Measurements from ENCODE around the gene PLAC8. TPM values are rescaled to one million over a fixed set of nuclear protein-coding genes. Genes with fewer than 3 reads are reported as not detected.
"Not testable (repeated sequence)": the region's sequence is repeated elsewhere in the genome, so short reads cannot be mapped to it uniquely, and the experiment has no call there.

PLAC8 gene
- total RNA-seq, 1 experiment from 2014 or later, result not detected

GRCh38 chr4:83118869-83119268 lies 4.3 kb upstream of the PLAC8 start:
- no peak for DNase-seq
- Histone ChIP-seq H3K4me3 (no peak overlapping the region), H3K27me3 (no peaks in the 10 kb centered on the region), H3K36me3 (no peaks in the 10 kb centered on the region), H3K9me3 (no peaks in the 10 kb centered on the region)

GRCh38 chr4:83115656-83116285 lies 1.2 kb upstream of the PLAC8 start:
- no peak for DNase-seq
- no peaks in the 10 kb centered on the region for H3K9me3 ChIP-seq
- no peaks in the 10 kb centered on the region for H3K36me3 ChIP-seq
- H3K4me3 ChIP-seq, result no peak overlapping the region
- no peaks in the 10 kb centered on the region for H3K27me3 ChIP-seq

- H3K4me3 ChIP-seq, result no peak overlapping the region
- H3K27me3 ChIP-seq, result no peaks in the 10 kb centered on the region
- H3K9me3 ChIP-seq, result no peaks in the 10 kb centered on the region
- DNase-seq, result no peak
- no peaks in the 10 kb centered on the region for H3K36me3 ChIP-seq
Observed at GRCh38 chr4:83115000-83115399, 471 bp upstream of the PLAC8 start.

- no peaks in the 10 kb centered on the region for H3K9me3 ChIP-seq
- DNase-seq, result no peak
- H3K36me3 ChIP-seq, result no peaks in the 10 kb centered on the region
- H3K4me3 ChIP-seq, result no peak overlapping the region
- no peaks in the 10 kb centered on the region for H3K27me3 ChIP-seq
Observed at GRCh38 chr4:83113429-83113786, 1.1 kb downstream of the PLAC8 start.

- Histone ChIP-seq H3K27me3 (no peaks in the 10 kb centered on the region), H3K4me3 (no peak overlapping the region), H3K9me3 (no peaks in the 10 kb centered on the region), H3K36me3 (no peaks in the 10 kb centered on the region)
- no peak for DNase-seq
Observed at GRCh38 chr4:83112678-83113428, 1.7 kb downstream of the PLAC8 start.

GRCh38 chr4:83112231-83112630 lies 2.3 kb downstream of the PLAC8 start:
- Histone ChIP-seq H3K4me3 (no peak overlapping the region), H3K9me3 (no peaks in the 10 kb centered on the region), H3K36me3 (no peaks in the 10 kb centered on the region), H3K27me3 (no peaks in the 10 kb centered on the region)
- DNase-seq, result no peak

- H3K36me3 ChIP-seq, H3K4me3 ChIP-seq, H3K9me3 ChIP-seq, DNase-seq, H3K27me3 ChIP-seq: not testable (repeated sequence)
Observed at GRCh38 chr4:83111751-83112141, 2.8 kb downstream of the PLAC8 start.

- H3K4me3 ChIP-seq, result no peak overlapping the region
- DNase-seq, result no peak
- H3K36me3 ChIP-seq, result no peaks in the 10 kb centered on the region
- no peaks in the 10 kb centered on the region for H3K9me3 ChIP-seq
- no peaks in the 10 kb centered on the region for H3K27me3 ChIP-seq
Observed at GRCh38 chr4:83110970-83111750, 3.4 kb downstream of the PLAC8 start.

- DNase-seq, result peak; percentile 83
- no peaks in the 10 kb centered on the region for H3K27me3 ChIP-seq
- H3K36me3 ChIP-seq, result no peaks in the 10 kb centered on the region
- H3K4me3 ChIP-seq, result peak overlapping the region; percentile 51
- H3K9me3 ChIP-seq, result no peaks in the 10 kb centered on the region
Observed at GRCh38 chr4:83110223-83110945, 4.1 kb downstream of the PLAC8 start.

- peak; percentile 45 for DNase-seq
- Histone ChIP-seq H3K36me3 (no peaks in the 10 kb centered on the region), H3K9me3 (no peaks in the 10 kb centered on the region)
Observed at GRCh38 chr4:83109480-83110222, 4.9 kb downstream of the PLAC8 start.

GRCh38 chr4:83108101-83108861 lies 6.2 kb downstream of the PLAC8 start:
- H3K27me3 ChIP-seq, result no peaks in the 10 kb centered on the region
- no peak overlapping the region for H3K4me3 ChIP-seq
- no peaks in the 10 kb centered on the region for H3K36me3 ChIP-seq
- no peaks in the 10 kb centered on the region for H3K9me3 ChIP-seq
- no peak for DNase-seq

More at GRCh38 chr4:83109480-83110222, 4.9 kb downstream of the PLAC8 start:
- Histone ChIP-seq H3K27me3 (no peaks in the 10 kb centered on the region), H3K4me3 (peak overlapping the region; percentile 51)

- DNase-seq, result no peak
- H3K4me3 ChIP-seq, result no peak overlapping the region
- no peaks in the 10 kb centered on the region for H3K36me3 ChIP-seq
- H3K27me3 ChIP-seq, result no peaks in the 10 kb centered on the region
- H3K9me3 ChIP-seq, result no peaks in the 10 kb centered on the region
Observed at GRCh38 chr4:83107631-83108030, 6.9 kb downstream of the PLAC8 start.

- Histone ChIP-seq H3K9me3 (no peaks in the 10 kb centered on the region), H3K36me3 (no peaks in the 10 kb centered on the region), H3K27me3 (no peaks in the 10 kb centered on the region), H3K4me3 (no peak overlapping the region)
- DNase-seq, result no peak
Observed at GRCh38 chr4:83104991-83105390, 9.5 kb downstream of the PLAC8 start.

- H3K36me3 ChIP-seq, result no peaks in the 10 kb centered on the region
- no peak for DNase-seq
- no peak overlapping the region for H3K4me3 ChIP-seq
- no peaks in the 10 kb centered on the region for H3K27me3 ChIP-seq
- no peaks in the 10 kb centered on the region for H3K9me3 ChIP-seq
Observed at GRCh38 chr4:83096397-83096796, 18.1 kb downstream of the PLAC8 start.

- no peak for DNase-seq
- H3K36me3 ChIP-seq, result no peaks in the 10 kb centered on the region
Observed at GRCh38 chr4:83093060-83093640, 21.4 kb downstream of the PLAC8 start.

More at GRCh38 chr4:83093060-83093640, 21.4 kb downstream of the PLAC8 start:
- H3K27me3 ChIP-seq, result no peaks in the 10 kb centered on the region
- H3K9me3 ChIP-seq, result no peaks in the 10 kb centered on the region
- H3K4me3 ChIP-seq, result no peak overlapping the region
